Ovary (tissue), 3 donors: ENCODE measurements around the gene COA3.

ENCODE experiments used
- CTCF ChIP-seq, 3 donors: fragments of 450-650 bp in 2 of 3; fragments of 200-600 bp in 1 of 3; IDR thresholded peaks; one replicate each; pipeline versions ENCODE4 v1.5.1 to v1.8.0; 2016 to 2022; ENCODE audit warnings: antibody characterized with exemption in 3 of 3, mild to moderate bottlenecking in 1 of 3
- EP300 ChIP-seq: sonication (generic); formaldehyde crosslinking; IDR thresholded peaks from one replicate; pipeline ENCODE4 v1.6.1; 2017; ENCODE audit warnings: antibody characterized with exemption
- POLR2A ChIP-seq: fragments of 450-650 bp; IDR thresholded peaks from one replicate; pipeline ENCODE4 v1.6.1; 2017; ENCODE audit warnings: antibody characterized with exemption, mild to moderate bottlenecking, moderate library complexity
- donor health status: DM: no; HTN: no; CAD: no.

DNA sequence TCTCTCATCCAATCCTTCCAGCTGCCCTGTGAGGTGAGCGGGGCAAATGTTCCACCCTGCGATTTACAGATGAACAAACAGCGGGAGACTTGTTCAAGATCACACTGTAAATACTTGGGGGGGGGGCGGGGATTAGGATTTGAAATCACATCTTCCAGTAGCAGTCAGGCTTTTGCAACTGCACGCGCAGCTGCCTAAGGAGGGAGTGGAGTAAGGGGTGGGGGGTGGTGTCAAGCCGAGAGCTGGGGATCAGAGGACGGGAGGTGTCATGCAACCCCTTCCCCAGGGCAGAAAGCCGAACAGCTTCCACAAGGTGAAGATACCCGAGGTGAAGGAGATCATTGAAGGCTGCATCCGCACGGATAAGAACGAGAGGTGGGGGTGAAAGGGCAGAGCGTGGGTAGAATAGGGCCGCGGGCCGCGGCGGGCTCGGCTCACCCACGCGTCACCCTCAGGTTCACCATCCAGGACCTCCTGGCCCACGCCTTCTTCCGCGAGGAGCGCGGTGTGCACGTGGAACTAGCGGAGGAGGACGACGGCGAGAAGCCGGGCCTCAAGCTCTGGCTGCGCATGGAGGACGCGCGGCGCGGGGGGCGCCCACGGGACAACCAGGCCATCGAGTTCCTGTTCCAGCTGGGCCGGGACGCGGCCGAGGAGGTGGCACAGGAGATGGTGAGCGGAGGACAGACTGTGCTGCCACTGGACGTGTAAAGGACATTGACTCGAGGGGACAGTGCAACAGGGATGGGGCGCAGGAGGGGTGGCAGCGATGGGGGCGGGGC, 13.5 kb downstream of the COA3 start:
- no peak for TF ChIP-seq CTCF (IDR thresholded peaks at IDR 0.05)
- no peak for TF ChIP-seq POLR2A
- TF ChIP-seq EP300: no peak
